Measurements from ENCODE around the gene SLC22A31. TPM values are rescaled to one million over a fixed set of nuclear protein-coding genes. Genes with fewer than 3 reads are reported as not detected.

SLC22A31 gene
- total and polyA plus RNA-seq, 2 donors (not counting 3 experiments of a cell fraction or from before 2014, with no cell fraction given), result 1.0 TPM; not detected in 1

DNA sequence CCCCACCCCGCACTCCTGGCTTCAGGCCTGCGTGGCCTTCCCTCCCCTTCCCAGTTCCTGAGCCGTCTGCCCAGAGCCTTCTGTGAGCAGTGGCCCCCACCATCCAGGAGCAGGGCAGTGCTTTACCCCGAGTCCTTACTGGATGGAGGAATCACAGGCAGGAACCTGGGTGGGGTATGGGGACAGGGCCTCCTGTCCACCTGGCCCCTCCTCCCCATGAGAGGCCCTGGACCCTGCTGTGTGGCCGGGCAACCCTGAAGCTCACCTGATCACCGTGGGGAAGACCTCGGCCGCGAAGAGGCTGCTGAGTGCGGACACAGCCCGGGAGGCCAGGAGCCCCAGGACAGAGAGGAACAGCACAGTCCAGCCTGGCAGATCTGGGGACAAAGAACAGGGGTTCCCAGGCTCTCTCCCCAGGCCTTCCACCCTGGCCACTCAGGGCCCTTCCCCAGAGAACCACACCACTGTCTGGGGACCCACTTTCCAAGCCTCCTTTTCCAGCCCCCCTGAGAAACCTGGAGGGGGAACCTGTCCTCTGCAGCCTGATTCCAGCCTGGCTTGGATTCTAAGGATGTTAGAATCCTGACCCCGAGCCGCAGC lies 3.2 kb downstream of the SLC22A31 start:
- no peak overlapping the region for H3K27ac ChIP-seq (ENCODE audit: insufficient read depth, low read depth, low read length)
- H3K27me3 ChIP-seq (ENCODE audit: control insufficient read depth in 2 of 2, insufficient read depth in 2 of 2, low read length in 2 of 2), result peaks cover 13 to 17% of the 10 kb centered on the region in 2 experiments
- intact Hi-C loops (cut with micrococcal nuclease), result no loop called here
- no peak overlapping the region for H3K4me2 ChIP-seq (ENCODE audit: insufficient read depth, low read length)
- no peaks in the 10 kb centered on the region for H3K79me2 ChIP-seq (ENCODE audit: control insufficient read depth, insufficient read depth, low read length)
- dilution Hi-C loops (cut with MboI; ENCODE audit: extremely low pct_ligation_motif_present, low sequenced_read_pairs), result no loop called here
- BruUV-seq (replicated peaks), result no TSS peak
- H3K9me1 ChIP-seq (replicated peaks; ENCODE audit: control insufficient read depth, extremely low read depth, insufficient read depth, low read length), result no peaks in the 10 kb centered on the region
- no peak overlapping the region for H2AFZ ChIP-seq (ENCODE audit: low read depth, low read length)
- no peak for TF ChIP-seq GATA2 (IDR thresholded peaks at IDR 0.05; ENCODE audit: insufficient read depth, insufficient read length, low read depth, low read length)
- TF ChIP-seq JUN (IDR thresholded peaks at IDR 0.05; ENCODE audit: borderline replicate concordance, insufficient read depth, insufficient read length, low read depth), result no peak
- DNase-seq (ENCODE audit: low read depth, low spot score), result no peak
- H3K9ac ChIP-seq (replicated peaks; ENCODE audit: extremely low read depth, insufficient read depth, low read length), result no peak overlapping the region
- no peak overlapping the region for H3K4me3 ChIP-seq (replicated peaks in 1 of 3; ENCODE audit: insufficient read depth in 1 of 3, low read depth in 1 of 3, low read length in 3 of 3)
- no peaks in the 10 kb centered on the region for H3K4me1 ChIP-seq (ENCODE audit: control insufficient read depth, extremely low read depth, insufficient read depth, low read length)
- no peaks in the 10 kb centered on the region for H3K36me3 ChIP-seq (ENCODE audit: control insufficient read depth in 2 of 2, extremely low read depth in 1 of 2, insufficient read depth in 2 of 2, low read length in 2 of 2)
- CTCF ChIA-PET, result no interaction called here
- H4K20me1 ChIP-seq (replicated peaks; ENCODE audit: control insufficient read depth, extremely low read depth, insufficient read depth, low read length), result no peaks in the 10 kb centered on the region
- POLR2A ChIA-PET, result no interaction called here
- FAIRE-seq, result no peak
- H3K9me3 ChIP-seq (replicated peaks; ENCODE audit: control insufficient read depth, insufficient read depth, low read length), result no peaks in the 10 kb centered on the region

DNA sequence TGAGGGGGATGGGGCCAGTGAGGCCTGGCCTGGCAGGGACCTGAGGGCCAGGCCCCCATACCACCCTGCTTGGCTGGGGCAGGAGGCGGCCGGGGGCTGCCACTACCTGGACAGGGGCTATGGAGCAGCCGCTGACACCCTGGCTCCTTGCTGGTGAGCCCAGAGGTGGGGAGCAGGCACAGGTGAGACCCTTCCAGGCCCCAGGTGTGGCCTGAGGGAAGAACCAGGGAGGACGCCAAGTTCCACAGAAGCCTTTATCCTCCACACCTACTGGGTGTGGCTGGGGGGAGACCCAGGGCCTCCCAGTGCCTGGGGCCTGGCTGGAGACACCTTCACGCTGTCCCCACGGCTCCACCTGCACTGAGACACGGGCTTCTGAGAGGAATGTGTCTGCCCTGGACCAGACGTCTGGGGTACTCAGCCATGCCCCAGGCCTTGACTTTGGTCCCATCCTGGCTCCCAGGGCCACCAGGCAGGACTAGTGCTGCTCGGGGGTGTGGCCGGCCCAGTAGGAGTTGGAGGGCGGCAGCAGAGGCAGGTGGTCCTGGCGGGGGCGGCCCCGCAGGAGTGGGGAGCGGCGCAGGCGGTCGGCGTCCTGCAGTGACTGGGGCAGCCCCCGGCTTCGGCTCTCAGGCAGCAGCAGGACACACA lies 4.7 kb downstream of the SLC22A31 start:
- POLR2A ChIA-PET, result no interaction called here
- H3K4me1 ChIP-seq (ENCODE audit: control insufficient read depth, extremely low read depth, insufficient read depth, low read length), result no peaks in the 10 kb centered on the region
- BruUV-seq (replicated peaks), result no TSS peak
- H3K9me1 ChIP-seq (replicated peaks; ENCODE audit: control insufficient read depth, extremely low read depth, insufficient read depth, low read length), result no peaks in the 10 kb centered on the region
- FAIRE-seq (no peak), DNase-seq (ENCODE audit: low read depth, low spot score) (no peak)
- intact Hi-C loops (cut with micrococcal nuclease) (no loop called here), dilution Hi-C loops (cut with MboI; ENCODE audit: extremely low pct_ligation_motif_present, low sequenced_read_pairs) (no loop called here)
- H4K20me1 ChIP-seq (replicated peaks; ENCODE audit: control insufficient read depth, extremely low read depth, insufficient read depth, low read length), result no peaks in the 10 kb centered on the region
- no peak overlapping the region for H3K27ac ChIP-seq (ENCODE audit: insufficient read depth, low read depth, low read length)
- H3K9ac ChIP-seq (replicated peaks; ENCODE audit: extremely low read depth, insufficient read depth, low read length), result no peak overlapping the region
- TF ChIP-seq, protein P1, sequence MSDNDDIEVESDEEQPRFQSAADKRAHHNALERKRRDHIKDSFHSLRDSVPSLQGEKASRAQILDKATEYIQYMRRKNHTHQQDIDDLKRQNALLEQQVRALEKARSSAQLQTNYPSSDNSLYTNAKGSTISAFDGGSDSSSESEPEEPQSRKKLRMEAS (IDR thresholded peaks at IDR 0.05; ENCODE audit: insufficient read depth, insufficient read length), result no peak
- no peak for TF ChIP-seq EZH2 (IDR thresholded peaks at IDR 0.05; ENCODE audit: borderline replicate concordance, low read depth, low read length, severe bottlenecking)
- TF ChIP-seq, protein P2, sequence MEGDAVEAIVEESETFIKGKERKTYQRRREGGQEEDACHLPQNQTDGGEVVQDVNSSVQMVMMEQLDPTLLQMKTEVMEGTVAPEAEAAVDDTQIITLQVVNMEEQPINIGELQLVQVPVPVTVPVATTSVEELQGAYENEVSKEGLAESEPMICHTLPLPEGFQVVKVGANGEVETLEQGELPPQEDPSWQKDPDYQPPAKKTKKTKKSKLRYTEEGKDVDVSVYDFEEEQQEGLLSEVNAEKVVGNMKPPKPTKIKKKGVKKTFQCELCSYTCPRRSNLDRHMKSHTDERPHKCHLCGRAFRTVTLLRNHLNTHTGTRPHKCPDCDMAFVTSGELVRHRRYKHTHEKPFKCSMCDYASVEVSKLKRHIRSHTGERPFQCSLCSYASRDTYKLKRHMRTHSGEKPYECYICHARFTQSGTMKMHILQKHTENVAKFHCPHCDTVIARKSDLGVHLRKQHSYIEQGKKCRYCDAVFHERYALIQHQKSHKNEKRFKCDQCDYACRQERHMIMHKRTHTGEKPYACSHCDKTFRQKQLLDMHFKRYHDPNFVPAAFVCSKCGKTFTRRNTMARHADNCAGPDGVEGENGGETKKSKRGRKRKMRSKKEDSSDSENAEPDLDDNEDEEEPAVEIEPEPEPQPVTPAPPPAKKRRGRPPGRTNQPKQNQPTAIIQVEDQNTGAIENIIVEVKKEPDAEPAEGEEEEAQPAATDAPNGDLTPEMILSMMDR (IDR thresholded peaks at IDR 0.05; ENCODE audit: extremely low read depth in 1 of 2, insufficient read depth in 1 of 2, low read depth in 1 of 2, low read length in 2 of 2), result no peak
- TF ChIP-seq POLR2AphosphoS5 (IDR thresholded peaks at IDR 0.05; ENCODE audit: insufficient read depth, low read depth, low read length), result no peak
- no peak for TF ChIP-seq POLR2A (IDR thresholded peaks at IDR 0.05; ENCODE audit: low read depth, low read length)
- no peak for TF ChIP-seq GATA2 (IDR thresholded peaks at IDR 0.05; ENCODE audit: insufficient read depth, insufficient read length, low read depth, low read length)
- no peak for TF ChIP-seq JUN (IDR thresholded peaks at IDR 0.05; ENCODE audit: borderline replicate concordance, insufficient read depth, insufficient read length, low read depth)
- no peak for TF ChIP-seq FOS (IDR thresholded peaks at IDR 0.05; ENCODE audit: borderline replicate concordance, insufficient read depth, low read length)
- no peak for TF ChIP-seq MYC (IDR thresholded peaks at IDR 0.05; ENCODE audit: low read depth, low read length)
- H3K27me3 ChIP-seq (ENCODE audit: control insufficient read depth in 2 of 2, insufficient read depth in 2 of 2, low read length in 2 of 2), result peaks cover 12% of the 10 kb centered on the region in 2 experiments
- H3K36me3 ChIP-seq (ENCODE audit: control insufficient read depth in 2 of 2, extremely low read depth in 1 of 2, insufficient read depth in 2 of 2, low read length in 2 of 2), result no peaks in the 10 kb centered on the region
- H2AFZ ChIP-seq (ENCODE audit: low read depth, low read length), result no peak overlapping the region
- CTCF ChIA-PET, result no interaction called here
- H3K4me2 ChIP-seq (ENCODE audit: insufficient read depth, low read length), result no peak overlapping the region
- no peaks in the 10 kb centered on the region for H3K9me3 ChIP-seq (replicated peaks; ENCODE audit: control insufficient read depth, insufficient read depth, low read length)
- no peak overlapping the region for H3K4me3 ChIP-seq (replicated peaks in 1 of 3; ENCODE audit: insufficient read depth in 1 of 3, low read depth in 1 of 3, low read length in 3 of 3)
- no peaks in the 10 kb centered on the region for H3K79me2 ChIP-seq (ENCODE audit: control insufficient read depth, insufficient read depth, low read length)

Measured in endothelial cell of umbilical vein (primary cell).